Fibroblast of lung (primary cell): ENCODE data around the gene PAFAH1B2.

ENCODE experiments used
- CTCF ChIP-seq, 2 donors: IDR thresholded peaks in 1 of 2; conservative IDR thresholded peaks in 1 of 2; 1 replicate in 1 of 2; 2 replicates in 1 of 2; pipeline ENCODE4 v1.5.1; 2011 to 2012; ENCODE audit warnings: low read length in 2 of 2, control low read depth in 1 of 2, inconsistent platforms in 1 of 2, low read depth in 1 of 2, mild to moderate bottlenecking in 1 of 2
- EZH2 ChIP-seq: IDR thresholded peaks from 2 replicates; pipeline ENCODE4 v1.5.1; 2012; ENCODE audit warnings: low read length, control low read depth, mild to moderate bottlenecking; ENCODE audit errors: missing control alignments

- TF ChIP-seq CTCF (conservative IDR thresholded peaks at IDR 0.05 in 1 of 2, IDR thresholded peaks at IDR 0.05 in 1 of 2; ENCODE audit: low read depth in 1 of 2, low read length in 2 of 2), result no peak
- no peak for TF ChIP-seq EZH2
Observed at GRCh38 chr11:117095284-117096161, 48.6 kb upstream of the PAFAH1B2 start.
